Measurements from ENCODE around the gene KLHDC1. TPM values are rescaled to one million over a fixed set of nuclear protein-coding genes. Genes with fewer than 3 reads are reported as not detected.

KLHDC1 gene
- total and polyA plus RNA-seq, 9 of the 15 experiments (the other 6 are each of a cell fraction or from before 2014, with no cell fraction given) = 0.08 to 0.41 (median 0.18) TPM

- TF ChIP-seq, protein P1, sequence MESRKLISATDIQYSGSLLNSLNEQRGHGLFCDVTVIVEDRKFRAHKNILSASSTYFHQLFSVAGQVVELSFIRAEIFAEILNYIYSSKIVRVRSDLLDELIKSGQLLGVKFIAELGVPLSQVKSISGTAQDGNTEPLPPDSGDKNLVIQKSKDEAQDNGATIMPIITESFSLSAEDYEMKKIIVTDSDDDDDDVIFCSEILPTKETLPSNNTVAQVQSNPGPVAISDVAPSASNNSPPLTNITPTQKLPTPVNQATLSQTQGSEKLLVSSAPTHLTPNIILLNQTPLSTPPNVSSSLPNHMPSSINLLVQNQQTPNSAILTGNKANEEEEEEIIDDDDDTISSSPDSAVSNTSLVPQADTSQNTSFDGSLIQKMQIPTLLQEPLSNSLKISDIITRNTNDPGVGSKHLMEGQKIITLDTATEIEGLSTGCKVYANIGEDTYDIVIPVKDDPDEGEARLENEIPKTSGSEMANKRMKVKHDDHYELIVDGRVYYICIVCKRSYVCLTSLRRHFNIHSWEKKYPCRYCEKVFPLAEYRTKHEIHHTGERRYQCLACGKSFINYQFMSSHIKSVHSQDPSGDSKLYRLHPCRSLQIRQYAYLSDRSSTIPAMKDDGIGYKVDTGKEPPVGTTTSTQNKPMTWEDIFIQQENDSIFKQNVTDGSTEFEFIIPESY (CRISPR knock-in tag; IDR thresholded peaks at IDR 0.05) = 0 out of 2 replicates have a peak, but pooled peaks have one; percentile 16
- no peak for TF ChIP-seq RHOXF2B (CRISPR knock-in tag; conservative IDR thresholded peaks at IDR 0.05)
- 0 out of 2 replicates have a peak, but pooled peaks have one; percentile 43 for TF ChIP-seq GTF2E2 (tag; IDR thresholded peaks at IDR 0.05)
- TF ChIP-seq, protein P2, sequence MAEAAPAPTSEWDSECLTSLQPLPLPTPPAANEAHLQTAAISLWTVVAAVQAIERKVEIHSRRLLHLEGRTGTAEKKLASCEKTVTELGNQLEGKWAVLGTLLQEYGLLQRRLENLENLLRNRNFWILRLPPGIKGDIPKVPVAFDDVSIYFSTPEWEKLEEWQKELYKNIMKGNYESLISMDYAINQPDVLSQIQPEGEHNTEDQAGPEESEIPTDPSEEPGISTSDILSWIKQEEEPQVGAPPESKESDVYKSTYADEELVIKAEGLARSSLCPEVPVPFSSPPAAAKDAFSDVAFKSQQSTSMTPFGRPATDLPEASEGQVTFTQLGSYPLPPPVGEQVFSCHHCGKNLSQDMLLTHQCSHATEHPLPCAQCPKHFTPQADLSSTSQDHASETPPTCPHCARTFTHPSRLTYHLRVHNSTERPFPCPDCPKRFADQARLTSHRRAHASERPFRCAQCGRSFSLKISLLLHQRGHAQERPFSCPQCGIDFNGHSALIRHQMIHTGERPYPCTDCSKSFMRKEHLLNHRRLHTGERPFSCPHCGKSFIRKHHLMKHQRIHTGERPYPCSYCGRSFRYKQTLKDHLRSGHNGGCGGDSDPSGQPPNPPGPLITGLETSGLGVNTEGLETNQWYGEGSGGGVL (CRISPR knock-in tag; IDR thresholded peaks at IDR 0.05) = no peak
- TF ChIP-seq E2F8 (IDR thresholded peaks at IDR 0.05; ENCODE audit: low read depth, partially characterized antibody) = no peak
- no peak for TF ChIP-seq STAT5B (CRISPR knock-in tag; IDR thresholded peaks at IDR 0.05)
- peak; percentile 96 for TF ChIP-seq SAFB (IDR thresholded peaks at IDR 0.05; ENCODE audit: borderline replicate concordance, low read depth, low read length)
- no peak for TF ChIP-seq ZNF644 (tag; IDR thresholded peaks at IDR 0.05; ENCODE audit: low read depth)
- TF ChIP-seq MAZ (CRISPR knock-in tag; conservative IDR thresholded peaks at IDR 0.05 in 1 of 2, IDR thresholded peaks at IDR 0.05 in 1 of 2) = peak in 1 of 2 experiments; percentile 25; a peak in 2 of 4 replicates
- TF ChIP-seq EGR1 (conservative IDR thresholded peaks at IDR 0.05) = no peak
- TF ChIP-seq DIDO1 (tag; IDR thresholded peaks at IDR 0.05; ENCODE audit: low read depth) = no peak
- no peak for TF ChIP-seq MIER1 (IDR thresholded peaks at IDR 0.05; ENCODE audit: low read depth)
- TF ChIP-seq CBFB (CRISPR knock-in tag; IDR thresholded peaks at IDR 0.05) = no peak
- no peak for TF ChIP-seq FOXJ2 (tag; IDR thresholded peaks at IDR 0.05)
- no peak for TF ChIP-seq ZNF23 (CRISPR knock-in tag; IDR thresholded peaks at IDR 0.05)
- no peak for TF ChIP-seq ZZZ3 (IDR thresholded peaks at IDR 0.05)
- TF ChIP-seq MYBL2 (IDR thresholded peaks at IDR 0.05; ENCODE audit: low read depth) = no peak
- no peak for TF ChIP-seq MYBL2 (CRISPR knock-in tag; IDR thresholded peaks at IDR 0.05; ENCODE audit: borderline replicate concordance)
- peak; percentile 27 for TF ChIP-seq CCNT2 (IDR thresholded peaks at IDR 0.05; ENCODE audit: borderline replicate concordance, extremely low read depth, insufficient read length, low read depth, low read length)
- no peak for TF ChIP-seq ZNF586 (CRISPR knock-in tag; conservative IDR thresholded peaks at IDR 0.05)
- TF ChIP-seq POLR3A (IDR thresholded peaks at IDR 0.05; ENCODE audit: borderline replicate concordance, extremely low read depth, insufficient read depth, insufficient read length) = no peak
Measured at GRCh38 chr14:49692811-49693734, at the start of gene KLHDC1 (continued).

All from K562 (cell line).